Peyer's patch (tissue), 4 donors: ENCODE measurements around the gene UMODL1. TPM values are rescaled to one million over a fixed set of nuclear protein-coding genes. Genes with fewer than 3 reads are reported as not detected.

Experiments used
- DNase-seq, 3 donors: peaks; one replicate each; pipeline ENCODE4 v3.0.0-alpha.2; 2017 to 2019
- H3K27ac ChIP-seq, 4 donors: fragments of 200-600 bp; sonication (generic); one replicate each; pipeline ENCODE4 v1.5.1; 2016 to 2019
- H3K27me3 ChIP-seq, 2 donors: fragments of 200-600 bp; sonication (generic); one replicate each; pipeline ENCODE4 v1.5.1; 2019
- H3K36me3 ChIP-seq, 3 donors: fragments of 200-600 bp; sonication (generic); one replicate each; pipeline ENCODE4 v1.5.1; 2016 to 2019
- H3K4me1 ChIP-seq, 4 donors: fragments of 200-600 bp; sonication (generic); one replicate each; pipeline ENCODE4 v1.5.1; 2016 to 2019
- H3K4me3 ChIP-seq, 4 donors: fragments of 200-600 bp; sonication (generic); 1 replicate in 3 of 4; 2 replicates in 1 of 4; pipeline ENCODE4 v1.5.1; 2016 to 2019; ENCODE audit warnings: mild to moderate bottlenecking in 1 of 4
- H3K9me3 ChIP-seq, 4 donors: fragments of 200-600 bp; sonication (generic); one replicate each; pipeline ENCODE4 v1.5.1; 2016 to 2019; ENCODE audit warnings: mild to moderate bottlenecking in 1 of 4
- CTCF ChIP-seq, 6 experiments: fragments of 450-650 bp in 4 of 6; fragments of 200-600 bp in 2 of 6; sonication (generic) in 1 of 6; IDR thresholded peaks; one replicate each; pipeline ENCODE4 v1.5.1; 2017 to 2019; ENCODE audit warnings: antibody characterized with exemption in 6 of 6, mild to moderate bottlenecking in 3 of 6, moderate library complexity in 1 of 6
- POLR2A ChIP-seq, 2 donors: fragments of 450-650 bp; IDR thresholded peaks; one replicate each; pipeline ENCODE4 v1.5.1; 2017; ENCODE audit warnings: antibody characterized with exemption in 2 of 2, mild to moderate bottlenecking in 2 of 2, moderate library complexity in 2 of 2
- total RNA-seq, 4 donors: library from RNA; depleted of rRNA; stranded (reverse); fragments of >200 nt; gene quantifications; one replicate each; pipeline ENCODE4 v1.1.0, GENCODE V29; 2016

The UMODL1 gene
- total RNA-seq, 4 donors from 2014 or later = 0.53 to 0.95 (median 0.83) TPM; not detected in 1

GRCh38 chr21:42026082-42026435, 45.1 kb upstream of the UMODL1 start:
- DNase-seq = no peak
- no peaks in the 10 kb centered on the region for H3K36me3 ChIP-seq
- no peak overlapping the region for H3K4me3 ChIP-seq
- no peak for TF ChIP-seq POLR2A (IDR thresholded peaks at IDR 0.05)
- TF ChIP-seq CTCF (IDR thresholded peaks at IDR 0.05) = no peak
- no peak overlapping the region for H3K27ac ChIP-seq
- no peaks in the 10 kb centered on the region for H3K27me3 ChIP-seq
- no peaks in the 10 kb centered on the region for H3K9me3 ChIP-seq
- no peaks in the 10 kb centered on the region for H3K4me1 ChIP-seq

- H3K4me3 ChIP-seq = no peak overlapping the region
- no peaks in the 10 kb centered on the region for H3K27me3 ChIP-seq
- H3K27ac ChIP-seq = no peak overlapping the region
- H3K4me1 ChIP-seq = no peaks in the 10 kb centered on the region
- TF ChIP-seq POLR2A (IDR thresholded peaks at IDR 0.05) (no peak), CTCF (IDR thresholded peaks at IDR 0.05) (no peak)
- no peaks in the 10 kb centered on the region for H3K9me3 ChIP-seq
- H3K36me3 ChIP-seq = no peaks in the 10 kb centered on the region
- DNase-seq = peak in 1 of 3 donors; percentile 34
Observed at GRCh38 chr21:42027085-42027821, 43.9 kb upstream of the UMODL1 start.

GRCh38 chr21:42027822-42028765, 43.0 kb upstream of the UMODL1 start:
- Histone ChIP-seq H3K36me3 (no peaks in the 10 kb centered on the region), H3K27ac (no peak overlapping the region), H3K4me1 (no peaks in the 10 kb centered on the region), H3K9me3 (no peaks in the 10 kb centered on the region), H3K27me3 (no peaks in the 10 kb centered on the region), H3K4me3 (no peak overlapping the region)
- TF ChIP-seq CTCF (IDR thresholded peaks at IDR 0.05) = no peak
- no peak for TF ChIP-seq POLR2A (IDR thresholded peaks at IDR 0.05)
- DNase-seq = peak in 1 of 3 donors; percentile 37

GRCh38 chr21:42028766-42029425, 42.2 kb upstream of the UMODL1 start:
- Histone ChIP-seq H3K27ac (no peak overlapping the region), H3K9me3 (no peaks in the 10 kb centered on the region), H3K27me3 (no peaks in the 10 kb centered on the region)

More at GRCh38 chr21:42028766-42029425, 42.2 kb upstream of the UMODL1 start:
- DNase-seq = peak in 1 of 3 donors; percentile 43
- Histone ChIP-seq H3K4me1 (no peaks in the 10 kb centered on the region), H3K4me3 (no peak overlapping the region), H3K36me3 (no peaks in the 10 kb centered on the region)
- TF ChIP-seq CTCF (IDR thresholded peaks at IDR 0.05) (no peak), POLR2A (IDR thresholded peaks at IDR 0.05) (no peak)
